LoVo (cell line): ENCODE results near the gene EVA1C.
"Not testable (repeated sequence)": the region's sequence is repeated elsewhere in the genome, so short reads cannot be mapped to it uniquely, and the experiment has no call there.

Experiments used
- DNase-seq: peaks from one replicate; pipeline ENCODE4 v3.0.0-alpha.2; 2016; ENCODE audit warnings: low spot score

The EVA1C gene

GRCh38 chr21:32499249-32500055 lies 86.9 kb downstream of the EVA1C start:
- DNase-seq: no peak

GRCh38 chr21:32503641-32504040 lies 91.1 kb downstream of the EVA1C start:
- not testable (repeated sequence) for DNase-seq

- DNase-seq: not testable (repeated sequence)
These were observed 93.3 kb downstream of the EVA1C start for GRCh38 chr21:32505767-32506166.

GRCh38 chr21:32506411-32506965 lies 94.0 kb downstream of the EVA1C start:
- DNase-seq: not testable (repeated sequence)

GRCh38 chr21:32507342-32507919 lies 94.9 kb downstream of the EVA1C start:
- DNase-seq: no peak

GRCh38 chr21:32508036-32508435 lies 95.5 kb downstream of the EVA1C start:
- not testable (repeated sequence) for DNase-seq

- no peak for DNase-seq
These were observed 96.1 kb downstream of the EVA1C start for GRCh38 chr21:32508558-32508957.

- not testable (repeated sequence) for DNase-seq
These were observed 96.5 kb downstream of the EVA1C start for GRCh38 chr21:32508975-32509374.

- DNase-seq: no peak
These were observed 102.0 kb downstream of the EVA1C start for GRCh38 chr21:32514275-32515055.

GRCh38 chr21:32515874-32516273 lies 103.4 kb downstream of the EVA1C start:
- no peak for DNase-seq

- no peak for DNase-seq
These were observed 104.5 kb downstream of the EVA1C start for GRCh38 chr21:32516756-32517649.

GRCh38 chr21:32519945-32520874 lies 107.7 kb downstream of the EVA1C start:
- no peak for DNase-seq

- peak; percentile 50 for DNase-seq
These were observed 108.6 kb downstream of the EVA1C start for GRCh38 chr21:32520875-32521735.

- DNase-seq: no peak
These were observed 109.3 kb downstream of the EVA1C start for GRCh38 chr21:32521736-32522355.

- DNase-seq: no peak
These were observed 111.0 kb downstream of the EVA1C start for GRCh38 chr21:32523463-32523862.

GRCh38 chr21:32523988-32524719 lies 111.6 kb downstream of the EVA1C start:
- DNase-seq: no peak

GRCh38 chr21:32525282-32525681 lies 112.8 kb downstream of the EVA1C start:
- DNase-seq: no peak

GRCh38 chr21:32529679-32530078 lies 117.2 kb downstream of the EVA1C start:
- DNase-seq: no peak
